HuH-7.5 (cell line): ENCODE data around the gene PTPN12.
"Not testable (repeated sequence)": the region's sequence is repeated elsewhere in the genome, so short reads cannot be mapped to it uniquely, and the experiment has no call there.

ENCODE experiments used
- DNase-seq: peaks from one replicate; pipeline ENCODE4 v3.0.0; 2011; ENCODE audit warnings: low spot score

PTPN12 gene

DNA sequence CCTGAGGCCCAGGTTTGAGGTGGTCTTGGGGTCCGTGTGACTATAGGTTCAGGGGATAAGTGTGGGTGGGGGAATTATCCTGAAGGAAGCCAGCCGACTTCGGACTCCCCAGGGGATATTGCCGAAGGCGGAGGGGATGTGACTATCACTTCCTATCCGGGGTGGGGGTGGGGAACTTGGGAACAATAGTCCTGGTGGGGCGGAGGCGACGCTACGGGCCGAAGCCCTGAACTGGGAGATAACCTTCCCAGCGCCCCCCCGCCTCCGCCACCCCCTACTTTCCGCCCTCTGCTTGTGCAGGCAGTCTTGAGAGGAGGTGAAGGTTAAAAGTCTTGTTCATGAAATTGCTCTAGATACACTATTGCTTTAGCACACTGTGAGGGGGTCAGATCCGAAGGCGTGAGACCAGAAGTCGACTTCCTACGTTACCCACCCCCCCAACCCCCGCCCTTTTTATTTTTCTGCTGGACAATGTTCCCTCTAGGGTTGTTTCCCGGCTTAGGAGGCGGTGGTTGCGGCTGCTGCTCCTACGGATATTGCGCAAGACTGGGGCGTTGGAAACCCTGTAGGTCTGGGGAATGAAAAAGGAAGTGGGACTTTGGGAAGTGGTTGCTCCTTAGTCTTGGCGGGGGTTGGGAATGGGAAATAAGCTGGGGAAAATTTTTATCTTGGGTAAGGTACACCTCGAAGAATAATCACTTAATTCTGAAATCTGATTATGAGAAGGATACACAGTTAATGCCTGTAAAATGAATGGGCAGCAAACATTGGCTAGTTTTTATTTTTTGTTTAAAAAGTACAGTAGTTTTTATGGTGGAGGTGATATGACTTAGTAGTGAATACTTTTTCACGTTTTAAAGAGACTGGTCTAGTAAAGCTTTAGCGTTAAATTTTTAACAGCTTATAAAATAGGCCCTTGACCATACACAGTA is 1.5 kb downstream of the PTPN12 start:
- peak; percentile 61 for DNase-seq

DNA sequence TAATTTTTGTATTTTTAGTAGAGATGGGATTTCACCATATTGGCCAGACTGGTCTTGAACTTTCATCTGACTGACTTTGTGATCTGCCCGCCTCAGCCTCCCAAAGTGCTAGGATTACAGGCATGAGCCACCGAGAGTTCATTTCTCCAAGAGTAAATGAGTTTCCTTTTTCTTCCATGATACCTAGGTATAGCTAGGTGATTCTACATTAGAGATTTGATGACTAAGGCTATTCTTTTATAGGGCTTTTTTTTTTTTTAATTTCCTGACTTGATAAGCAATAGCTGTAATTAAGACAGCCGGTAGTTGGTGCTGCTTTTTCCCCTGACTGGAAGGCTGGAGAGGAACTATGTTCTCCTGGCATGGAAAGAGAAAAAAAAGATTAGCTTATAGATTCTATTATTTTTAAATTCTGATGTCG is 3.3 kb downstream of the PTPN12 start:
- no peak for DNase-seq

DNA sequence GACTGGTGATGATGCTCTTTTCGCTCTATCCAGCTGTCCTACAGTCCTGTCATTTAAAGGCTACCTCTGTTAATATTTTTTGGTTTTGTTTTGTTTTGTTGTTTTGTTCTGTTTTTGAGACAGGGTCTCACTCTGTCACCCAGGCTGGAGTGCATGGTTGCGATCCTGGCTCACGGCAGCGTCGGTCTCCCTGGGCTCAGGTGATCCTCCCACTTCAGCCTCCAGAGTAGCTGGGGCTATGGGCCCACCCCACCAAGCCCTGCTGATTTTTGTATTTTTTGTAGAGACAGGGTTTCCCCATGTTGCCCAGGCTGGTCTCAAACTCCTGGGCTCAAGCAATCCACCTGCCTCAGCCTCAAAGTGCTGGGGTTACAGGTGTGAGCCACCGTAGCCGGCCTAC is 3.9 kb downstream of the PTPN12 start:
- DNase-seq: not testable (repeated sequence)

DNA sequence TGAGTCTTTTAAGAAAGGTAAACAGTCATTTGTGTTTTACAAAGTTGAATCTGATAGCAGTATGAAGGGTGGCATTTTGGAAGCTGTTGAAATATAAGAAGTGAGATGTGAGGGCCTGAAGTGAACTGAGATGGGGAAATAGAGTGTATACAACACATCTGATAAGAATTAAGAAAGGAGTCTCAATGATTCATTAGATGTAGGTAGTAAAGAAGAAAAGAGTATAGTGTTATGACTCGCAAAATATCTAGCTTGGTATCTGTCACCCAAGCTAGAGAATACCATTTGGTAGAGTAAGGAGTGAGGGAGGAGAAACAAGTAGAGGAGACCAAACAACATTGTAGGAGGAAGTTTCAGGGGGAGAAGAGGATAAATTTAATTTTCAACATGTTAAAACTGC is 5.3 kb downstream of the PTPN12 start:
- no peak for DNase-seq

DNA sequence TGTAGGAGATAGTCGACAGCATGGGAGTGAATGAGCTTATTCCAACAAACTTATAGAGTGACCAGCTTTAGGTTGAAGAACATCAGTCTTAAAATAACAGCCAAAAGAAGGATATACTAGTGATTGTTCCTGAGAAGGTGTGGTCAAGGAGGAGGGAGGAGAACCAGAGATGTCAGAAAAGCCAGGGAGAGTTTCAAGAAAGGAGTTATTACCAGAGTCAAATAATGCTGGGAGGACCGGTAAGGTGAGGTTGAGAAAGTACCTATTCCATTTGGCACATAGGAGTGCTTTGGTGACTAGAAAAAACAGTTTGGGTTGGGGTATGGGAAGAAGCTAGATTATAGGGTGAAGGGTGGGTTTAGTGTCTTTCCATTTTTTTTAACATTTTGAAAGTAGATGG is 5.8 kb downstream of the PTPN12 start:
- no peak for DNase-seq

DNA sequence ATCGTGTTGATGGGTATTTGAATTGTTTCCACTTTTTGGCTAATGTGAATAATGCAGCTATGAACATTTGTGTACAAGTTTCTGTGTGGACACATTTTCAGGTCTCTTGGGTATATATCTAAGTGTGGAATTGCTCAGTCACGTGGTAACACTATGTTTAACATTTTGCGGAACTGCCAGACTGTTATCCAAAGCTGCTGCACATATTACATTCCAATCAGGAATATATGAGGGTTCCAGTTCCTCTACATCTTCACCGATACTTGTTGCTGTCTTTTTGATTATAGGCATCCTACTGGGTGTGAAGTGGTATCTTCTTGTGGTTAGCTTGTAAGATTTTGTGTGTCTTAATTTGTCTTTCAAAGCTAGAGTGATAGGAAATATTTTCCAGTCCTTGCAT is 6.8 kb downstream of the PTPN12 start:
- DNase-seq: no peak

DNA sequence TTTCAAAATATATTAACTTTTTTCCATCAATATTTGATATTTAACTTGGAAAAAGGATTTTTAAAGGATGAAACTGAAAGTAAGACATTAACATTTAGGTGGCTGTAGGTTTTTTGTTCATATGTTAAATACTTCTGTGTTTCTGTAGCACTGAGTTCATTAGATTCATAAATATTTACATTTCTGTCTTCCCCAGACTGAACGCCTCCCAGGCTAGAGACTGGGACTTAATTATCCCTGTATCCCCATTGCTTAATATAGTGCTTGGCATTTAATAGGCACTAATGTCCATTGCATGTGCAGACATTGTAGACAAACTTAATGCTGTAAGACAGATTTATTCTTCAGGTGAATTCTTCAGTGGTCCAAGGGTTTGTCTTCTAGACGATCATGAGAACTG is 7.4 kb downstream of the PTPN12 start:
- no peak for DNase-seq

DNA sequence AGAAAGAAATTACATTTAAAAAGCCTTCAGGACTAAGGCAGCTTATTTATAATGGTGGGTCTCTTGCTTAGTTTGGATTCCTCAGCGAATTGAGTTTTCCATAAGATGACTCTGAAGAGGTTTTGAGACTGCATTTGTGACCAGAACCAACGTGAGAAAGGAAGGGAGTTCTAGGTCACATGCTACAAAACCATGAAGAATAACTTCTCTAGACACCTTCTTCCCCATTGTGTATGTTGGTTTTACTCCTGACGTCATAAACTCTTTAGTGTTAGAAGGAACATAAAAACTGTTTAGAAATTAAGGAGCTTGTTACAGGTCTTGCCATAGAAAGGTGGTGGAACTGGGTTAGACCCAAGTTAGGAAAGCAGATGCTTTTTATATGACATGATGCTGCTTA is 11.1 kb downstream of the PTPN12 start:
- no peak for DNase-seq

DNA sequence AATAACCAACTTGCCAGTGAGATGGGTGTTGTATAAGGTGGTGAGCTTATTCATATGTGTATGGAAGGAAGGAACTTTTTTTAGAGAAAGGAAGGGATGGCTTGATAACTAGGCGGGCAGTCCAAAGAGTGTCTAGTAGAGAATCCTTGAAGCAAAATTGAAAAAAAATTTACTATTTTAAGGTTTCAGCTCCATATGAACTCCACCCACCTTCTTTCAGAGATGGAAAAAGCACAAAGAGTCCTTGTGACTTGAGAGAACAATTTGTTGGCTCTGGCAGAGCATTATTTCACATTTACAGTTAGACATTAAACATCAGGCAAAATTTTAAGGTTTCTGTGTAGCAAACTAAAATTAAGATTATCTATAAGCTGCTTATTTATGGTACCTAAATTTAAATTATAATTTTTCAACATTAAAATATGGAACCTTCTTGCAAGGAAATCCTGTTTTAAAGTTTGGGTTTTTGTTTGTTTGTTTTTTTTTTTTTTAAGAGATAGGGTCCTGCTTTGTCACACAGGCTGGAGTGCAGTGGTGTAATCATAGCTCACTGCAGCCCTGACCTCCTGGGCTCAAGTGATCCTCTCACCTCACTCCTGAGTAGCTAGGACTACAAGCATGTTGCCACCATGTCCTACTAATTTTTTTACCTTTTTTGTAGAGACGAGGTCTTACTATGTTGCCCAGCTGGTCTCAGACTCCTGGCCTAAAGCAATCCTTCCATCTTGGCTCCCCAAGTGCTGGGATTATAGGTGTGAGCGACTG is 12.2 kb downstream of the PTPN12 start:
- no peak for DNase-seq

DNA sequence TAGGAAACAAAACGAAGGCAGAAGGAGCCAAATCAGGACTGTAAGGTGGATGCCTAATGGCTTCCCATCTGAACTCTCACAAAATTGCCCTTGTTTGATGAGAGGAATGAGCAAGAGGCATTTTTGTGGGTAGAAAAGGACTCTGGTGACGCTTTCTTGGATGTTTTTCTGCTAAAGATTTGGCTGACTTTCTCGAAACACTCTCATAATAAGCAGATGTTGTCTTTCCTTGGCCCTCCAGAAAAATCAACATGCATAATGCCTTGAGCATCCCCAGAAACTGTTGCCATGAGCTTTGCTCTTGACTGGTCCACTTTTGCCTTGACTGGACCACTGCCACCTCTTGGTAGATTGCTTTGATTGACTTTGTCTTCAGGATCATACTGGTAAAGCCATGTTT is 13.5 kb downstream of the PTPN12 start:
- DNase-seq: no peak

DNA sequence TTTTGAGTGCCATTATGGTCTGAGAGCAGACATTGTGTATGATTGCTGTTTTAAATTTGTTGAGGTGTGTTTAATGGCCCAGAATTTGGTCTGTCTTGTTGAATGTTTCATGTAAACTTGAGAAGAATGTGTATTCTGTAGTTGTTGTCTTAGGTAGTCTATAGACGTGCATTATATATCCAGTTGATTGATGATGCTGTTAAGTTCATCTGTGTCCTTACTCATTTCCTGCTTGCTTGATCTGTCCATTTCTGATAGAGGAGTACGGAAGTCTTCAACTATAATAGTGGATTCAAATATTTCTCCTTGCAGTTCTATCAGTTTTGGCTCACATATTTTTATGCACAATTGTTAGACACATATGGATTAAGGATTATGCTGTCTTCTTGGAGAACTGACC is 16.0 kb downstream of the PTPN12 start:
- DNase-seq: no peak

DNA sequence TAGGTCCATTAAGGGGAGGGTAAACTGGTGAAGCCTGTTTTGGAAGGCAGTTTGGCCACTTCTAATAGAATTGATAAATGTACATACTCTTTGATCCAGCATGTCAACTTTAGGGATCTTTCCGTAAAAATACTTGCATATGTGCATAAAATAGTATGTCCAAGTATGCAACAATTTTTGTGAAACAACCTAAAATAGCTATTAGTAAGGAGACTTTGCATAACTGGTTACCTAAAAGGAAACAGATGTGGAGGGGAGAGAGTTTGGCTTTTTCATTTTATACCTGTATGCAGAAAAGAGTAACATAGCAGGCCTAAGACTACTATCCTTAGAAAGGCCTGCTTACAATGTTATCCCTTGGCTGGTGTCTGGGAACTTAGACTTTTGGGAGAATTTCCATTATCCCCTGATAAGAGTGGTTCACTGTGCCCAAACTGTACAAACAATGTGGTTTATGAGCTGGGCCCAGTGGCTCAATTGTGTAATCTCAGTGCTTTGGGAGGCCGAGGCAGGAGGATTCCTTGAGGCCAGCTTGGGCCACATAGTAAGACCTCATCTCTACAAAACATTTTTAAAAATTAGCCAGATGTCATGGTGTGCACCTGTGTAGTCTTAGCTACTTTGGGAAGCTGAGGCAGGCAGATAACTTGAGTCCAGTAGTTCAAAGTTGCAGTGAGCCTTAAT is 21.3 kb downstream of the PTPN12 start:
- DNase-seq: no peak

DNA sequence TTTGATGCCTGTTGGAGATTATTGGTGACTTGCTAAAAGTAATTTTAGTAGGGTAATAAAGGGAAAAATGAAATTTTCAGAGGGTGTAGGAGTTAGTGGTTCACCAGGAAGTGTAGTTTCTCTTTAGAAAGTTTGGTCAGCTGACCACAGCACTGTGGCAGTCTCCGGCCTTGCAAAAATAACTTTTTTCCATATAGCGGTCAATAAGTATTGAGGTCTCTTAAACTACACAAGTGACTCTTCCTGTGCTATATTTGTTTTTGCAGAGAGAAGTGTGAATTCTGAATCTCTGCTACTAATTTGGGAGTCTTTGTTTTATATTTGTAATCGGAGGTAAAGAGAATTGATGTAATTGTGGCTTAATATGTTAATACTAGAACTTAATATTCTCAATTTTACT is 24.3 kb downstream of the PTPN12 start:
- DNase-seq: no peak

DNA sequence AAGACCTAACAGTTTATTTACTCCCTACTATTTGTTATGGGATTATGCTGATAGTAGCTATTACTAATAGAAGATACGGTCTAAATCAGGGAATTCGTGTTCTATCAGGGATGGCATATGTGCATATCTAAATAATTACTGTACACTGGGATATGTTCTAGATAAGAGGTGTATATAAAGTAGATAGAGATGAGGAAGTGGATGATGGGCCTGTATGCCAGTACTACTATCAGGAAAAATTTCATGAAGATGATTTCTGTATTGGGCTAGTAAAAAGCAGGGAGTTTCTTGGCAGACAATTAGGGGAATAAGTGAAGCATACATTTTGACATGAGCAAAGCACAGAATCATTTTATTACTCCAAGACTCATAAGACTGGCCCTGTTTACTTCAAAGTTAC is 26.2 kb downstream of the PTPN12 start:
- no peak for DNase-seq

DNA sequence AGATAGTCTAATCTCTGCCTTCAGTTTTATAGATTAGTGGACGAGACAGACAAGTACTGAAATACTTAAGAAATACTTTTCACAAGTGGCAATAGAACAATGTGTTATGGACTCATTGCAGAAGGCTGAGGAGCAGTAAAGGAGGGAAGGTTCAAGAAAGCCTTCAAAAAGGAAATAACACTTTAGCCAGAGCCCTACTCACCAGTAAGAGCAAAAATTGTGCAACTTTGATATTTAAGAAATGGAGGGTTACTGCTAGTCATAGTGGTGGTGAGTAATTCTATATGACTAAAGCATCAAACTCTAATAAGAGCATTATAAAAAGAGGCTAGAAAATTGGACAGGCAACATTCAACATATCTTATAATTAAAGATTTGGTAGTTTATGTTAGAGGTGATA is 28.8 kb downstream of the PTPN12 start:
- no peak for DNase-seq

DNA sequence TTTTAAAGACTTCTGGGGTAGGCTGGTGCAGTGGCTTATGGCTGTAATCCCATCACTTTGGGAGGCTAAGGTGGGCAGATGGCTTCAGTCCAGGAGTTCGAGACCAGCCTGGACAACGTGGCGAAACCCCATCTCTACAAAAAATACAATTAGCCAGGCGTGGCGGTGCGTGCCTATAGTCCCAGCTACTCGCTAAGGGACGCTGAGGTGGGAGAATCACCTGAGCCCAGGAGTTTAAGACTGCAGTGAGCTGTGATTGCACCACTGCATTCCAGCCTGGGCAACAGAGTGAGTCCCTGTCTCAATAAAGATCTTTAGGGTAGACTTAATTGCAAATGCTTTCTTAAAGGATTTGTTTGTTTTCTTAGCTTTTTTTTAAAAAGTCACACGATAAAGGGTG is 29.3 kb downstream of the PTPN12 start:
- no peak for DNase-seq

DNA sequence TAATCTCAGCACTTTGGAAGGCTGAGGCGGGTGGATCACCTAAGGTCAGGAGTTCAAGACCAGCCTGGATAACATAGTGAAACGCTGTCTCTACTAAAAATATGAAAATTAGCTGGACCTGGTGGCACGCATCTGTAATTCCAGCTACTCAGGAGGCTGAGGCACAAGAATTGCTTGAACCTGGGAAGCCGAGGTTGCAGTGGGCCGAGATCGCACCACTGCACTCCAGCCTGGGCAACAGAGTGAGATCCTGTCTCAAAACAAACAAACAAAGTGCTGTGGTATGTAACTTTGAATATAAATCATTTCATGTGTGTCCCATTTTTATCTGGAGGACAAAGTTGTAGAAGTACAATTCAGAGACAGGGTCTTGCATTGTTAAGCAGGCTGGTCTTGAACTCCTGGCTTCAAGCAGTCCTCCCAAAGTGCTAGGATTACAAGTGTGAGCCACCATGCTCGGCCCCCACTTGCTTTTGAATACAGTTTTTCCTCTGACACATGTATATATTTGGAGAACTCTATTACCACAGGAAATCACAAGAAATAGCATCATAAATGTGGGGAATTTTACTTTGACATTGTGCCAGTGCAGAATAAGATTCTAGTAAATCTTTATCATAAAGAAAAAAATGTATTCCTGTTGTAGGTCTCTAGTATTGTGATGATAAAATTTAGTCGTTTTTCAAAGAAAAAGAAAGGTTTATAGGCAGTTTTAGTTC is 32.6 kb downstream of the PTPN12 start:
- DNase-seq: no peak

DNA sequence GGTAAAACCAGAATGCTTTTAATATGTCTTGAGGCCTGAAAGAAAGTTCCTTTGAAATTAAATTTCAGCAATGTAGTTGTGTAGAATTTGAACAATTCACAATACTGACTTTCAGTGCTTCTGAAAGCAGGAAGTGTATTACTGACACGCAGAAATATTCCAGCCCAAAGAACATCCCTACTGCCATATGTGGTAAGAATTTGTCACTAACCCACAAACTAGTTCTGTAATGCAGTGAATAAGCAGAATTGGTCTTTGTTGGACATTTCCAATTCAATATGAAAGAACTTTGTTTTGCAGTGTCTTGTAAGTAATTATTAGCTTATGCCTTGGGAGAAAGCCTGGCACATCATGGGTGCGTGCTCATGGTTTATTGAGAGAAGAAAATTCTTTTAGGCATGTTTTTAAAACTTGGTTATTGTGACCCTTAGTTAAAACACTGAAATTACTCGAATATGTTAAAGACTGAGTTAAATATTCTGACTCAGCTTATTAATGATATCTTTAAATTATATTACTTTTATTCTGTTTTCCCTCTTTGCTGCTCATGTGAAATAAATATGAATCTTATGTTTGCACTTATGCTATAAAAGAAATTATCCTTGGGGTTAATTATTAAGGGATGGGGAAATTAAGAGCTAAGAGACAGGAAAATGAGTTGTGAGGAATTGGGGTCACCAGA is 33.4 kb downstream of the PTPN12 start:
- no peak for DNase-seq

DNA sequence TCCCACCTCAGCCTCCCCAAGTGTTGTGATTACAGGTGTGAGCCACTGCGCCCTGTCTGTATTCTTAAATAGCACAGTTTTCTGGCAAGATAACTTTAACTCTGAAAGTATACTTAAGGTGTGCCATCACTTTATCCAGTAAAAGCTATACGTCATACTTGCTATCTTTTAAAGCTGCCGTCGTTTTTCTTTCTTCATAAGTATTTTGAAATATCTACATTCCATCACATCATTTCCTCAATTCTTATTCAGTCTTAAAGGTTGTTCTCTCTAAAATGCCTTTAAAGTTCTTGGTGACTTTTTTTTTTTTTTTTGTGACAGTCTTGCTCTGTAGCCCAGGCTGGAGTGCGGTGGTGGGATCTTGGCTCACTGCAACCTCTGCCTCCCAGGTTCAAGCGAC is 34.7 kb downstream of the PTPN12 start:
- no peak for DNase-seq

DNA sequence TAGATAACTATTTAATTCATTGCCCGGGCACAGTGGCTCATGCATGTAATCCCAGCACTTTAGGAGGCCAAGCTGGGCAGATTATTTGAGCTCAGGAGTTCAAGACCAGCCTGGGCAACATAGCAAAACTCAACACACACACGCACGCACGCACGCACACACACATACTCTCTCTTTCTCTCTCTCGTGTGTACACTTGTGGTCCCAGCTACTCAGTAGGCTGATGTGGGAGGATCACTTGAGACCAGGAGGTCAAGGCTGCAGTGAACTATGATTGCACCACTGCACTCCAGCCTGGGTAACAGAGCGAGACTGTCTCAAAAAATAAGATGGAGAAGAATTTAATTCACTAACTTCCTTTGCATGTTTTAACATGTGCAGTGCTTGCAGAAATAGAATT is 38.1 kb downstream of the PTPN12 start:
- DNase-seq: no peak

DNA sequence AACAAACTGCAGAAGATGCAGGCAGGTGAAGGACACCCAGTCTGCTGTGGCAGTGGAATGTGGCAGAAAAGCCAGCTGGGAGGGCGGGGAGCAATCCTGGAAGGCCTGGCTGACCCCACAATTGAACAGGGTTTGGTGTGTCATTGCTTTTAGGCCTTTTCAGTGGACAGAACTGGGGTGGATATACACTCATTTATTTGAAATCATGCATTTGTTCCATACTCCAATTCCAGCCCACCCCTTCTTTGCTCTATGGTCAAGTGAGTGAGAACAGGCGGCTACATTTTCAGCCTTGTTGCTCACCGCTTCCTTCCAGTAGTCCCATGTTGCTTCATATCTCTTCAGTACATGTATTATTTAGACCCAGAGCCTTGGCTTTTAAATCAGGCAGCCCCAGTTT is 39.8 kb downstream of the PTPN12 start:
- DNase-seq: no peak

DNA sequence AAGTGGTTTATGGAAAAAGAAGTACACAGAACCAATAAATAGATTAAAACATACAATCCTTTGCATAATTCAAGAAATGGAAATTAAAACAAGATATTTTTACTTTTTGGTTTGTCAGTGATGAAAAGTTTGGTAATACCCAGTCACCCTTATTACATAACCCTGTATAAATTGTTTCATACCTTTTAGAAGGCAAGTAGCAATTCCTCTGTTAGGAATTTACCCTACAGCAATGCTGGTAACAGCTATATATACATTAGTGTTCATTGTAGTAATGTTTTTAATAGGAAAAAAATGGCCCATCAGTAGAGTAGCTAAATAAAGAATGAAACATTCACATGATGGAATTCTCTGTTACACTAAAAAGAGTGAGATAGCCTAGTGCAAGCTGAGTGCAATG is 42.7 kb downstream of the PTPN12 start:
- no peak for DNase-seq
